ENCODE data around the gene ADAMTS17.

The ADAMTS17 gene

GRCh38 chr15:100383302-100384107 lies 41.7 kb upstream of the ADAMTS17 start:
- Histone ChIP-seq H3K79me2 (ENCODE audit: low read length) (no peaks in the 10 kb centered on the region), H3K9ac (ENCODE audit: low read length) (no peak overlapping the region), H3K27me3 (ENCODE audit: low read depth, low read length) (no peaks in the 10 kb centered on the region), H3K9me3 (ENCODE audit: insufficient read depth, low read length) (no peaks in the 10 kb centered on the region), H3K27ac (ENCODE audit: low read length) (no peak overlapping the region), H3K36me3 (replicated peaks; ENCODE audit: low read depth, low read length) (no peaks in the 10 kb centered on the region), H2AFZ (ENCODE audit: low read depth, low read length) (no peak overlapping the region), H3K4me1 (ENCODE audit: low read length) (no peaks in the 10 kb centered on the region), H4K20me1 (ENCODE audit: insufficient read depth, low read length) (no peaks in the 10 kb centered on the region), H3K4me2 (ENCODE audit: low read length) (no peak overlapping the region), H3K4me3 (ENCODE audit: low read length) (no peak overlapping the region)
- peak; percentile 44 for TF ChIP-seq CTCF (IDR thresholded peaks at IDR 0.05; ENCODE audit: low read depth, low read length)
- TF ChIP-seq EZH2phosphoT487 (IDR thresholded peaks at IDR 0.05; ENCODE audit: low read depth) = no peak

GRCh38 chr15:100373942-100374341 lies 32.2 kb upstream of the ADAMTS17 start:
- H3K4me3 ChIP-seq (ENCODE audit: low read length) = no peak overlapping the region
- no peak overlapping the region for H3K4me2 ChIP-seq (ENCODE audit: low read length)
- TF ChIP-seq EZH2phosphoT487 (IDR thresholded peaks at IDR 0.05; ENCODE audit: low read depth) = no peak

GRCh38 chr15:100373120-100373896 lies 31.5 kb upstream of the ADAMTS17 start:
- no peak overlapping the region for H3K9ac ChIP-seq (ENCODE audit: low read length)
- H4K20me1 ChIP-seq (ENCODE audit: insufficient read depth, low read length) = no peaks in the 10 kb centered on the region
- H3K4me2 ChIP-seq (ENCODE audit: low read length) = no peak overlapping the region
- no peak overlapping the region for H3K4me3 ChIP-seq (ENCODE audit: low read length)
- no peak overlapping the region for H3K27ac ChIP-seq (ENCODE audit: low read length)
- H3K4me1 ChIP-seq (ENCODE audit: low read length) = no peaks in the 10 kb centered on the region
- H2AFZ ChIP-seq (ENCODE audit: low read depth, low read length) = no peak overlapping the region
- no peaks in the 10 kb centered on the region for H3K27me3 ChIP-seq (ENCODE audit: low read depth, low read length)
- TF ChIP-seq CTCF (IDR thresholded peaks at IDR 0.05; ENCODE audit: low read depth, low read length) = no peak
- TF ChIP-seq EZH2phosphoT487 (IDR thresholded peaks at IDR 0.05; ENCODE audit: low read depth) = no peak
- H3K79me2 ChIP-seq (ENCODE audit: low read length) = no peaks in the 10 kb centered on the region
- H3K36me3 ChIP-seq (replicated peaks; ENCODE audit: low read depth, low read length) = no peaks in the 10 kb centered on the region
- no peaks in the 10 kb centered on the region for H3K9me3 ChIP-seq (ENCODE audit: insufficient read depth, low read length)

More at GRCh38 chr15:100373942-100374341, 32.2 kb upstream of the ADAMTS17 start:
- H2AFZ ChIP-seq (ENCODE audit: low read depth, low read length) = no peak overlapping the region
- no peaks in the 10 kb centered on the region for H3K36me3 ChIP-seq (replicated peaks; ENCODE audit: low read depth, low read length)
- no peaks in the 10 kb centered on the region for H3K9me3 ChIP-seq (ENCODE audit: insufficient read depth, low read length)
- no peaks in the 10 kb centered on the region for H3K79me2 ChIP-seq (ENCODE audit: low read length)
- H3K9ac ChIP-seq (ENCODE audit: low read length) = no peak overlapping the region
- no peaks in the 10 kb centered on the region for H4K20me1 ChIP-seq (ENCODE audit: insufficient read depth, low read length)
- no peaks in the 10 kb centered on the region for H3K4me1 ChIP-seq (ENCODE audit: low read length)
- H3K27ac ChIP-seq (ENCODE audit: low read length) = no peak overlapping the region
- no peaks in the 10 kb centered on the region for H3K27me3 ChIP-seq (ENCODE audit: low read depth, low read length)

GRCh38 chr15:100372739-100373119 lies 31.0 kb upstream of the ADAMTS17 start:
- H3K36me3 ChIP-seq (replicated peaks; ENCODE audit: low read depth, low read length) = no peaks in the 10 kb centered on the region
- no peaks in the 10 kb centered on the region for H3K79me2 ChIP-seq (ENCODE audit: low read length)
- no peak overlapping the region for H2AFZ ChIP-seq (ENCODE audit: low read depth, low read length)
- no peaks in the 10 kb centered on the region for H3K9me3 ChIP-seq (ENCODE audit: insufficient read depth, low read length)
- H3K27me3 ChIP-seq (ENCODE audit: low read depth, low read length) = no peaks in the 10 kb centered on the region
- H3K4me3 ChIP-seq (ENCODE audit: low read length) = no peak overlapping the region
- no peak overlapping the region for H3K4me2 ChIP-seq (ENCODE audit: low read length)
- H3K9ac ChIP-seq (ENCODE audit: low read length) = no peak overlapping the region
- no peak overlapping the region for H3K27ac ChIP-seq (ENCODE audit: low read length)
- no peaks in the 10 kb centered on the region for H4K20me1 ChIP-seq (ENCODE audit: insufficient read depth, low read length)
- no peak for TF ChIP-seq EZH2phosphoT487 (IDR thresholded peaks at IDR 0.05; ENCODE audit: low read depth)
- no peak for TF ChIP-seq CTCF (IDR thresholded peaks at IDR 0.05; ENCODE audit: low read depth, low read length)
- H3K4me1 ChIP-seq (ENCODE audit: low read length) = no peaks in the 10 kb centered on the region

Data from OCI-LY3 (cell line).